HG03060 (cell line): ENCODE results near the gene DEAF1.

ENCODE experiments used
- ATAC-seq: cut with Tn5 transposase; IDR thresholded peaks from one replicate; pipeline ENCODE4 v1.9.1; 2021; ENCODE audit warnings: low read depth, moderate number of reproducible peaks; ENCODE audit not compliant: unreplicated experiment

Gene DEAF1

GRCh38 chr11:615504-616319, 79.3 kb downstream of the DEAF1 start, which contains the start of gene IRF7:
Gene IRF7, minus strand, starts transcription at chr11:615950. Its CDS starts 586 bp downstream, at chr11:615364.
- peak; percentile 66 for ATAC-seq

GRCh38 chr11:614623-615503, 80.2 kb downstream of the DEAF1 start:
- no peak for ATAC-seq

- no peak for ATAC-seq
Observed at GRCh38 chr11:614021-614622, 80.9 kb downstream of the DEAF1 start.

- ATAC-seq = no peak
Observed at GRCh38 chr11:613369-613968, 81.6 kb downstream of the DEAF1 start.

- no peak for ATAC-seq
Observed at GRCh38 chr11:612961-613300, 82.1 kb downstream of the DEAF1 start.

GRCh38 chr11:612201-612960, 82.6 kb downstream of the DEAF1 start:
- no peak for ATAC-seq

- no peak for ATAC-seq
Observed at GRCh38 chr11:611001-611996, 83.7 kb downstream of the DEAF1 start.

GRCh38 chr11:610146-610801, 84.7 kb downstream of the DEAF1 start:
- ATAC-seq = no peak

- ATAC-seq = no peak
Observed at GRCh38 chr11:609341-609811, 85.6 kb downstream of the DEAF1 start.

- no peak for ATAC-seq
Observed at GRCh38 chr11:608791-609251, 86.2 kb downstream of the DEAF1 start.

GRCh38 chr11:607971-608659, 86.9 kb downstream of the DEAF1 start:
- ATAC-seq = no peak

GRCh38 chr11:607020-607780, 87.8 kb downstream of the DEAF1 start:
- no peak for ATAC-seq

GRCh38 chr11:606245-606644, 88.8 kb downstream of the DEAF1 start:
- no peak for ATAC-seq

- ATAC-seq = no peak
Observed at GRCh38 chr11:605286-606129, 89.5 kb downstream of the DEAF1 start.

- ATAC-seq = no peak
Observed at GRCh38 chr11:603154-603553, 91.9 kb downstream of the DEAF1 start.
